HL-60/S4 treated with phorbol 12-myristate 13-acetate at 8.2 ng/mL for 4 days and 3 days (cell line): ENCODE measurements around the gene B3GLCT.
"Not testable (repeated sequence)": the region's sequence is repeated elsewhere in the genome, so short reads cannot be mapped to it uniquely, and the experiment has no call there.

Experiments
- in situ Hi-C: fragments of 300-500 bp; cut with MboI; formaldehyde crosslinking; loops from 2 replicates; pipeline ENCODE4 v1.15.0; 2022; ENCODE audit warnings: low sequenced_read_pairs

B3GLCT gene

DNA sequence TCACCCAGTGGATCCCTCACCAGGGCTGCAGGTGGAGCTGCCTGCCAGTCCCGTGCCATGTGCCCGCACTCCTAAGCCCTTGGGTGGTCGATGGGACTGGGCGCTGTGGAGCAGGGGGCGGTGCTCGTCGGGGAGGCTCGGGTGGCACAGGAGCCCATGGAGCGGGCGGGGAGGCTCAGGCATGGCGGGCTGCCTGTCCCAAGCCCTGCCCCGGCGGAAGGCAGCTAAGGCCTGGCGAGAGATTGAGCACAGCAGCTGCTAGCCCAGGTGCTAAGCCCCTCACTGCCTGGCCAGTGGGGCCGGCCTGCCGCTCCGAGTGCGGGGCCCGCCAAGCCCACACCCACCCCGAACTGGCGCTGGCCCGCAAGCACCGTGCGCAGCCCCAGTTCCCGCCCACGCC, 16.8 kb upstream of the B3GLCT start:
- in situ Hi-C loops, result no loop called here

DNA sequence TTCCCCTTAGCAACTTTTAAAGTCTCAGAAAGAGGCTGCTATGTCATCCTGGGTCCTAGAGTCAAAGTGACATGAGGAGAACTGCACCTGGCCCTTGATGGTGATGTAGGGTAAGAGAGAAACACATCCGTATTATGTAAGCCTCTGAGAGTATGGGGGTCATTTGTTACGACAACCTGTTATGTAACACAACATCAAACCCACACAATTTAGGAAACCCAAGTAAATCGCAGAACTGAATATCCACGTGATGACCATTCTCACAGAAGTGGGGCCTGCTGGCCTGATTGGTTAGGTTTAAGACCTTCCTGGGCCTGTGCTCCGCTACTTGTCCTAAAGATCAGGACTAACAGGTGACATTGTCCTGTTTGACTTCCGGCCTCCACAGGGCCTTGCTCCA, 15.3 kb upstream of the B3GLCT start:
- in situ Hi-C loops, result no loop called here

DNA sequence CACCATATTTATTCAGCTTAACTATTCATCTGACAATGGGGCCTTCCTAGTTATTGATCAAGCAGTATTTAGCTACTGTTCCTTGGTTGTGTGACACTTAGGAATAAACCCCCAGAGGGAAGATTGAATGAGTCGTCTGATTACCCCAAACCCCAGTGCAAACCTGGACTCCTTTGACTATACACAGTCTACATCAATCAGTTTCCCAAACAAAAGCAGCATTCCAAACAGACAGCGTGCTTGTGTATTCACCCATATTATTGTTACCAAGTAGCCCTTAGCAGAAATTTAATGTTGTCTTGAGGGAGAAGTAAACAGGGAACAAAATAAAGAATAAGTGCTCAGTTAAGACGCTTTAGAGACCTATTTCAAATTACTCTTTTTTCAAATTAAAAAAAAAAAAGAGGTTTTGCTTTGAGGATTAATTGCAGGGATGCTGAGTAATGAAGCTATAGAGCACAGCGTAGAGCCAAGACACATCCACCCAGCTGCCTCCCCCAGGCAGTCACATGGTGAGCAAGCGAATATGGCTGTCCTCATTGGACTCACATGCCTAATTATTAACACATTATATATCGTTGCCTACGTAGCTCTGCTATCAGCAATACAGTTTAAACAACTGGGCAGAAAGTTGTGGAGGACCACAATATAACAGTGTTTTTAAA, 14.7 kb upstream of the B3GLCT start:
- in situ Hi-C loops, result no loop called here

DNA sequence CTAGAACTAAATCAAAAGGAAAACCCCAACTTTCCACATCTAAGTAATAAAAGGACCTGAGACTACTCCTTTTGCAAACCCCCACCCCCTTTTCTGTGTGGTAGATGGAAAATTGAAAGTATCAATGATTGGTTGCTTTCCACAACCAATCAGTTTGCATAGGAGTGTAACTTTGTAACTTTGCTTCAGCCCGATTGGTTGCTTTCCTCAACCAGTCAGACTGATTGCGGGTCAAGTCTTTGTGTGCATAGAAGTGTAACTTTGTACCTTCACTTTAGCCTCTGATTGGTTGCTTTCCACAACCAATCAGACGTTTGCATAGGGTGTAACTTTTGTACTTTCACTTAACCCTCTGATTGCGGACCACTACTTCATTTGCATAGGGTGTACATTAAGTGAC, 8.0 kb upstream of the B3GLCT start:
- in situ Hi-C loops, result no loop called here

DNA sequence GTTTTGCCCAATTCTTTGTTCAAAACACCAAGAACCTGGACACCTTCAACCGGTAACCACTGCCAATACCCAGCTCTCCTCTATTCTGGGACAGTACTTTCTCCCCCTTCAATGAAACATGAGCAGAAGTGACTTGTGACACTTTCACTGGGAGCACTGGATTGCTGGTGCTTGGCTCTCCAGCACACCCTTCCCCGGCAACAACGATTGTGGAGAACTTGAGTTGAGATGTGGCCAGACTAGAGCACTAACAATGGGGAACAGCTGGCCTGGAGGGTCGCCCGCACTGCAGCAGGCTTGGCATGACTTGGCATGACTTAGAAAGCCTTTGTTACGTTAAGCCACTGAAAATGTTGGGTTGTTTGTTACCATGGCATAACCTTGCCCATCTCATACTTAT, 7.5 kb upstream of the B3GLCT start:
- in situ Hi-C loops, result no loop called here

DNA sequence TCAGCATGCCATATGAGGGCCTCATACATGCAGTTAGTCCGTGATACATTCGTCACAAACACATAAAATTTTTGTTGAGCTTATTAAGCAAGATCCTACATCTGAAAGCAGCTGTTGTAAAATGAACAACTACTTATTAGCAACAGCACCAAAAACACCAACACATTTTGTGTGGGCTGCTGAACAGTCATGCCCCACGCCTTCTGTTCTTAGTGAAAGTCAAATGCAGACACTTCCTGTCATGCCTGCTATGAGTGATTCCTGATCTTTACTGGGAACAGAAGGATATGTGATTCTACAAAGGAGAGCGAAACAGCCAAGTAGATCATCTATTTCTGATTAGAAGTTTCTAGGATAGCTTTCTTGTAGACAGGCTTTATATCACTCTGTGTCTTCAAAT, 4.2 kb upstream of the B3GLCT start:
- in situ Hi-C loops, result no loop called here

DNA sequence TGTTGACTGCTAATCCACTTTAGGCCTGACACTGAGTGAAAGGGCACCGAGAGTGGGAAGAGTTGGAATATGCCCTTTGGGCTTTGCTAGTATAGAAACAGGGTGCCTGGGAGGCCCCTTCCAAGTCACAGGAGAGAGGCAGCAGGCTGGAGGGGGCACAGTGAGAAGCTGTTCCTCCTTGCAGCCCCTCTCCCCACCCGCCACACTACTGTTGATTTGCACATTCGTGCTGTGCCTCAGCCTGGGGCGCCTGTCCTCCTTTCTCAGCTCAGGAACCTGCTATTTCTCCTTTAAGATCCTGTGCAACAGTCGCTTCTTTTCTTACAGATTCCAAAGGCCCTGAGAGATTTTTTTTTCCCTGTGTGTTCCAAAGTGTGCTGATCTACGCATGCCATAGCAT, 2.8 kb upstream of the B3GLCT start:
- in situ Hi-C loops, result no loop called here

DNA sequence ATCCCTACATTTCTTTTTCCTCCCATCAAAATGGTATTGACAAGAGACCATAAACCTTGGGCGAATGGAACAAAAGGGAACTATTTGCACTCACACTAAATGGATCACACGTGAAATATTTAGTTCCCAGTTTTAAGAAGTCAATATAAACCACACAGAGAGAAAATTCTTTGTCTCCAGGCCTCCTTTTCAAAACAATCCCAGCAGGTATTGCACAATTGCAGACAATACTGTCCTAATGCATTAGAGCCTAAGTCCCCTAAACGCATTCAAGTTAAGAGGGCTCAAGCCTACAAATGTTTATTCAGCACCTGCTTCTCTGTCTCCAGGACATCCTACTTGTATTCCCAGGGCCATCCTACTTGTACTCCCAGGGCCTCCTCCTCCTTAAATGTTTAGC, 1.3 kb upstream of the B3GLCT start:
- in situ Hi-C loops, result no loop called here

DNA sequence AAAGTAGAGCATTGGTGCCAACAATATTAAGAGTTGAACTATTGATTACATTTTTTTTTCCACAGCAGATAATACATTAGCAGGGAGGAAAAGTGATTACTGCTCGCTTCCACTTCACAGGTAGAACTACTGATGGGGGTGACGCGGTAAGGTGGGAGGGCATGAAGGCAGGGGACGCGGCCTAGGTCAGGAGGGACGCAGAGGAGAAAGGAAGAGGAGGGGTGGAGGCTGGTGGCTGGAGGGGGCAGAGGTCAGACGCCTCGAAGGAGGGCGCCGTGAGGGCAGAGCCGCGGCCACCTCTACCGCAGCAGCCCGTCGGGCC, 287 bp upstream of the B3GLCT start:
- in situ Hi-C loops, result no loop called here

DNA sequence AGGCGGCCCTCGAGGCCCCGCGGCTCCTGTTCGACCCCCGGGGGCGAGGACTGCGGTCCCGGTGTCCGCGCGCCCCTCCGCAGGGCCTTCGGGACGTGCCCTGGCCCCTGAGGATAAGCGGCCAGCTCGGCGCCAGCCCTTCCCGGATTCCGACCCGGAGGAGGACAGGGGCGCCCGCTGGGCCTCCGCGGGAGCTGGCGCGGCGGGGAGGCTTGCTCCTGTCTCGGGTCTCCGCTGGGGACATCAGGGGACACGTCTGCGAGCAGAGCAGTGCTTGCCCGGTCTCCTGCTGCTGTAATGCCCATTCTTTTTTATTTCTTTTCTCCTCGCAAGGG, 829 bp downstream of the B3GLCT start:
- in situ Hi-C loops, result no loop called here

DNA sequence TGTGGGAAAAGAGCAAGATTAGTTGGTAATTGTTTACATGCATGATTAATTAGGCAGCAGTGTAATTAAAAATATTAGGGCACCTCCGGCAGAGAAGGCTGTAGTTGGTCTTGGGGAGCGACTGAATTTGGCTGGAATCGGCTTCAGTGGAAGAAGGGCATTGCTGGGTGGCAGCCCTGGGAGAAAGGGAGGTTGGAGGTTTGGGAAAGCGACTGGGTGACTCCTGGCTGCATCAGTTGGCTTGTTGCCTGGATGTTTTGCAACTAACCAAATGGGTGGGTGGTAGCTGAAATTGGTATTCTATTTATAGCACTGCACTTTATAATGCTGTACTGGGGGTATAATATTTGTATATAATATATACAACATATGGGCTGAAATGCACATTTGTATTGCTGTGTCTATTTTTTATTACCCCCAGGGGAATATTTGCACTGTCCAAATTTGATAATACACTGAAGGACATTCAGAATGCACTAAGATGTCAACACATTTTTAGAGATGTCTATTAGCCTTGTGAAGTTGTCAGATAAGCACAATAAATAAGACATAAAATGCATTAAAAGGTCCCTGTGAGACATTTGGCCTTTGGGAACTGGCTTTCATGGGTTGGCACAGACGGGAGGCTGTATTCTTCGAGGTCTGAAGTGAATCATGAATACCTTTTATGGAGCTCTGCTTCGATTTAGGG, 1.7 kb downstream of the B3GLCT start:
- in situ Hi-C loops, result no loop called here

DNA sequence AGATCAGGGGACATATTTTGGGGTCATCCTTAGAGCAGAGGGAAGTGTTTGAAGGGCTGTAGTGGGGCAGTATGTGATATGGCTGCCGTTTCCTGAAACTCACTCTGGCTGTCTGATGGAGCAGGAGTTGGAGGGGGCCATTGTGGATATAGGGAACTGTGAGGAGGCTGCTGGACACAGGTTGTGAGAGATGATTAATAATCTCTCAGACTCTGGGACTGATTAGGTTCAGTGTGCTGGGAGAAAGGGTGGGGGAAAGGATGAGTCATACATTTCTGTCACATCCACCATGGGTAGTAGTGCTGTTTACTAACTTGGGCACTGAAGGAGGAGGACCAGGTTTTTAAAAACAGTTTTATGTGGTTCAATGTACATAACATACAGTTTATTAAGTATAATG, 4.8 kb downstream of the B3GLCT start:
- in situ Hi-C loops, result no loop called here

DNA sequence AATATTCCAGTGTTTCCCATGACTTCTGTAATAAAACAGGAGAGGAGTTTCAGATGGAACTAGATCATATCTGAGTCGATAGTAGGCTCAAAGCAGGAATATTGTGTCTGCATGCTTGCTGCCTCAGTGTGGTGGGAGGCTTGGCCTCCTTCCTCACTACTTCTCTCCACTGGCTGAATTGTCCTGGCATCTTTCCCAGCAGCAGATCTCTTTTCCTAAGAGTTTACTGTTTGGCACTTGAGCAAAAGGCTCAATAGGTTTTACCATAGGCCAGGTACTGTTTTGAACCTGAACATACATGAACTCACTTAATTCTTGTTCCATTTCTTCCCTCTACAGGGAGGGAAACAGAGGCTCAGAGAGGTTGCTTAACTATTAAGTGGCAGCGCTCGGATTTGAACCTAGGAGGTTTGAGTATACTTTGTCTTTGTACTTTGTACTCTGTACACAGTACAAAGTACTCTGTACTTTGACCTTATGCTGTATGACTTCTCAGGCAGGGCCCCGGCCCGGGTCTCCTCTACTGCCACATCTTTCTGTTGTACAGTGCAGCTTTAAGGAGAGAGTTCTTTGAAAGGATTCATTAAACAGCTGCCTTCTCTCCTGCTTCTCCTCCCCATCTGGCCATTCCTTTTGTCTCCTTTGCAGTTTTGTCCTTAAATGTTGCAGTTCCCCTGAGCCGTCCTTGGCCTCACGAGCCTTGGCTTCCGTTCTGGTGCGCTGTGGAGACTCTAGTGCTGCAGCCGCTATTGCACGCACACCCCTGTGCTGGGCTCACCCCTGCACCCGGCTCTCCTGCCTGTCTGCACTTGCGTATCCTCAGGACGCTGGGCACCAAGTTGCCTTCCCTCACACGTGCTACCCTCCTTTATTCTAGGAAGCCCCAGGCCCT, 8.1 kb downstream of the B3GLCT start:
- in situ Hi-C loops, result no loop called here

DNA sequence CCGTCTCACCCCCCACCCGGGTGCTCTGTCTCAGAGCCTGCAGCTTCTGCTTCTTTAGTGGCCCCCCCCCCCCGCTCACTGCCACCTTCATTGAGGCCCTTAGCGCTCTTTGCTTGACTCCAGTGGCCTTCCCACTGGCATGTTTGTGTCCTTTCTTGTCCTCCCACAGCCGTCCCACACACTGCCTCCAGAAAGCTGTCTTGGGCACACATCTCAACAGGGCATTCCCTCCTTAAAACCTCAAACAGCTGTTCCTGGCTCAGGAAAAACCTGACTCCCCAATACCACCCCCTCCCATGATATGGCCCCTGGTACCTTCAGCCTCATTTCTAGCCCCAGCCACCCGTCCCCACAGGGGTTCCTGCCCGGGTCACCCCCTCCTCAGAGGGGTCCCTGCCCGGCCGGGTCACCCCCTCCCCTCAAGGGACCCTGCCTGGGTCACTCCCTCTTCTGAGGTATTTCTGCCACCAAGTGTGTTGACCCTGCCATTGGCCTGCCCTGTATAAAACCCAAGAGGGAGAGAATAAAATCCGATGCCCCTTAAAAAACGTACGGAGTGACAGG, 8.9 kb downstream of the B3GLCT start:
- in situ Hi-C loops, result no loop called here

DNA sequence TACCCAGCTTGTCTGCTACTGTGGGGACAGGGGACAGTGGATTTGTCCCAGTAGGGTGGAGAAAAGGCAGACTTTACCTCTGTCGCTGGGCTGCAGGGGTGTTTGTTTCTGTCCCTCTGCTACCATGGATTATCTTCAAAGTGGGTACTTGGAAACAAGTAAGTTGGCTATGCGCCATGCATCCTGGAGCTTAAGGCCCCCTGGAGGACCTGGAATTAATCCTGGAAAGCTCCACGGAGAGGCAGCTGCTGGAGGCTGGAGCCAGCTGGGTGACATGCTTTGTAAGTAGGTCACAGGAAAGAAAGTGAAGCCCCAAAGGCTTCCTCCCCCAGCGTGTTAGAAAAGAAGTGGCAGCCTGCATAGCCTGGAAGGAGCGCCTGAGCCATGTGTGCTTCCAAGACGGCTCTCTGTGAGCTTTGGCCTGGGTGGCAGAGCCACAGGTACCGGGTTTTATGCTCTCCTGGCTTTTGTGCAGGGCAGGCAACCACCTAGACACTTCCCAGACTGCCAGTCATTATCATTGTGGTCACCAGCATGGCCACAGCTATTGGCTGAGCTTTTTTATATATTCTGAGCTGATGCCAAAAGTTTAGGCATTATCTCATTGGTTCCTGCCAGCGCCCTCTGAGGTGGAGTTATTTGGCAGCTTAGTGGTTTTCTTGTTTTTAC, 9.5 kb downstream of the B3GLCT start:
- in situ Hi-C loops, result no loop called here

DNA sequence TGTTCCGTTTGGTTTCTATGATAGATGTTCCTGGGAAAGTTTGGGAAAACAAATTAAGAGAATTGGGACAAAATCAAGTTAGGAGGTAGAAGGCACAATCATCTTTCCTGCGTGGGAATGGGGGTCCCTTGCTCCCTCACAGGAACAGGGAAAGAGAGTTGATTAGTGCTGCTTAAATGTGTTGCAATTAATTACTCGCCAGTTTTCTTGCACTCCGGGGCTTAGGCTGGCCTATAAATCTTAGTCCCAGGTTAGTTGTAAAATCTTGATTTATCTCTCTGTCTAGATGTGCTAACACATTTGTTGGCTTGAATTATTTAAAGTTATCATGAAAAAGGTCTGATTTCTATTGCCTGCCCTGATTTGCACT, 10.1 kb downstream of the B3GLCT start:
- in situ Hi-C loops, result no loop called here

DNA sequence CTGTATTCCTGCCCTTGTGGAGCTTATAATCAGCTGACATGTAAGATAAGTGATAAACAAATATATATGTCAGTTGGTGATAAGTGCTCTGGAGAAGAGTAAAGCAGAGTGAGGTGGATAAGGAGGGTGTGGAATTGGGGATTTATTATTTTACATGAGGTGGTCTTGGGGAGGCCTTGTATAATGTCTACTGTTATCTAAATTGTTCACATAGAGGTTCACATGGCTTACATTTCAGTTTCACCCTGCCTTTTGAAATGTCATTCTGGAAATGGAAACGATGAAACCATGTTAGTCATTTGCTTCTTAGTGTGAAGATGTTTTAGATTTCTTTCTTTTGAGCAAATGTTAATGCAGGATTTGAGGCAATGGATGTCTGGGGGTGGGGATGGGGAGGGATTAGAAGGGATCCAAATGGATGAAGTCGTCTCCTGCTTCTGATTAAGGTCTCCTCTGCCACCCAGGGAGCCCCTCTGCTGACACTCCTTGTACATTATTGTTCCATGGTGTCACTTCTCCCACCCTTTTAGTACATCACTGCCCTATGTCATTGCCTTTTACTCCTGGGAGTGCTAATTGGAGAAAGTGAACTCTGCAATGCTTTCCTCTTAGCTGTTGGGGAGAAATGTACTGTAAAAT, 14.0 kb downstream of the B3GLCT start:
- in situ Hi-C loops, result no loop called here

DNA sequence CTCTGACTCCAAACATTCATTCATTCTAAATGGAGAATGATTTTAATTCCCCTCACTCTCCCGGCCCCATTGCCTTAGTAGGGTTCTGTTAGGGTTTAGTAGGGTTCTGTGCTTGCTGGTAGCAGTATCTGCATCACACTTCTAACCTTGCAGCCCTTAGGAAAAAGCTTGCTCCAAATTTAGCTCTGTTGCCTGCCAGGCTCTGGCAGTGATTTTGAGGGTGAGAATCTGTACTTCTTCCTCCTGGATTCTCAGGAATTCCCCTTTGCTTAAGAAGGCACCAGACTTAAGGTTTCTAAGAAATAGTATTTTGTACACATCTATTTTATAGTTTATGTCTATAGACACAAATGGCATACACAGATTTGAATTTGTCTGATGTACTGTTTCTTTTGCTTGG, 14.7 kb downstream of the B3GLCT start:
- in situ Hi-C loops, result no loop called here

DNA sequence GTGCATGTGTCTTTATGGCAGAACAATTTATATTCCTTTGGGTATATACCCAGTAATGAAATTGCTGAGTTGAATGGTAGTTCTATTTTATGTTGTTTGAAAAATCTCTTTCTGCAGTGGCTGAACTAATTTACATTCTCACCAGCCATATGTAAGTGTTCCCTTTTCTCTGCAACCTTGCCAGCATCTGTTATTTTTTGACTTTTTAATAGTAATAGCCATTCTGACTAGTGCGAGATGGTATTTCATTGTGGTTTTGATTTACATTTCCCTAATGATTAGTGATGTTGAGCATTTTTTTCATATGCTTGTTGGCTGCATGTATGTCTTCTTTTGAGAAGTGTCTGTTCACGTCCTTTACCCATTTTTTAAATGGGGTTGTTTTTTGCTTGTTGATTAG, 17.1 kb downstream of the B3GLCT start:
- in situ Hi-C loops, result not testable (repeated sequence)

DNA sequence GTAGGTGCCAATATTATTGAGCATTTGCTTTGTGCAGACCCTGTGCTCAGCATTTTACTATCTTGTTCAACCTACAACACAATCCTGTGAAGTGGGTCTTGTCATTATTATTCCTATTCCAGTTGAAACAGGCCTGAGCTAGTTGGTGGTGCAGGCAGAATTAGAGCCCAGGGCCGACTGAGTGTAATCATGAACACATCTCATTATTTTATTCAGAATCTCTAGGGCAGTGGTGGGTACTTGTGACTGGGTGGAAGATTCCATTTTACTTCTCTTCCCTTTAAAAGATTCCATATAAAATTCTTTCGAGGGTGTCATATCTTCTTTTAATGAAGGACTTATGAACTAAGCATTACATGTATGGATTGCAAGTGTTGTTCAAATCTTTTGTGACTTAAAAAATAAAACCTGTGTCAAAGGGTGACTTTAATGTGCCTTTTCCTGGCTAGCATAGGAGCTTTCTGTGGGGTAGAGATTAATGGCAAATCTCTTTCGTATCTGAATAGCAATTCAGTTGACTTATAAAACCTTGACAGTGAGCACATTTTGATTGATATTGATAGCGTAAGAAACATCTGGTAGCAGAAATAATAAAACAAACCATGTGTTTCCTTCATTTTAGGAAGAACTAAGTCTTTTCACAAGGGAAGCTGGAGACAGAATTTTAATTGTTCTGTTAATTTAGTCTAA, 20.3 kb downstream of the B3GLCT start:
- in situ Hi-C loops, result no loop called here
